PC-3 (cell line): ENCODE measurements around the gene MTX2. TPM values are rescaled to one million over a fixed set of nuclear protein-coding genes. Genes with fewer than 3 reads are reported as not detected.

Experiments used
- ATAC-seq: fragments of 200-7000 bp; cut with Tn5 transposase; 2 replicates; pipeline ENCODE4 v1.9.1; 2020; ENCODE audit warnings: mild to moderate bottlenecking, moderate library complexity
- BruUV-seq: library from RNA; stranded (reverse); fragments of 400-500 nt; replicated peaks from 2 replicates; lab custom pipeline; 2021; lab: Mats Ljungman, UMichigan
- CTCF ChIA-PET: fragments of 300-600 bp; sonication (Branson Sonifier 250); formaldehyde crosslinking; loops from one replicate; lab custom pipeline; 2022; ENCODE audit warnings: antibody characterized with exemption; lab: Charles Lee
- POLR2A ChIA-PET: fragments of 300-600 bp; sonication (Branson Sonifier 250); formaldehyde crosslinking; loops from one replicate; lab custom pipeline; 2022; ENCODE audit warnings: antibody characterized with exemption; ENCODE audit not compliant: unreplicated experiment; lab: Charles Lee
- DNase-seq: peaks from one replicate; pipeline ENCODE4 v3.0.0-alpha.2; 2015
- H2AFZ ChIP-seq: fragments of 300-600 bp; sonication (generic); 2 replicates; pipeline ENCODE4 v1.6.0; 2016; ENCODE audit warnings: antibody characterized with exemption, low read length
- H3F3A ChIP-seq: fragments of 300-600 bp; sonication (generic); one replicate; pipeline ENCODE4 v1.6.0; 2017; ENCODE audit warnings: antibody characterized with exemption, low read length, control low read depth, mild to moderate bottlenecking; ENCODE audit not compliant: unreplicated experiment
- H3K27ac ChIP-seq: fragments of 300-600 bp; sonication (generic); 2 replicates; pipeline ENCODE4 v1.5.1; 2016; ENCODE audit warnings: mild to moderate bottlenecking, low read length
- H3K27me3 ChIP-seq: fragments of 300-600 bp; sonication (generic); 2 replicates; pipeline ENCODE4 v1.6.1; 2016; ENCODE audit warnings: low read length, mixed read lengths
- H3K36me3 ChIP-seq: fragments of 300-600 bp; sonication (generic); 2 replicates; pipeline ENCODE4 v1.6.1; 2016; ENCODE audit warnings: low read depth, mixed run types, low read length, mixed read lengths
- H3K4me1 ChIP-seq: fragments of 300-600 bp; sonication (generic); 2 replicates; pipeline ENCODE4 v1.5.1; 2016; ENCODE audit warnings: low read length; ENCODE audit not compliant: insufficient read depth
- H3K4me2 ChIP-seq: fragments of 300-600 bp; sonication (generic); 2 replicates; pipeline ENCODE4 v1.6.0; 2016; ENCODE audit warnings: low read length
- H3K4me3 ChIP-seq: fragments of 300-600 bp; sonication (generic); 2 replicates; pipeline ENCODE4 v1.5.1; 2016; ENCODE audit warnings: mild to moderate bottlenecking, low read length, mixed read lengths
- H3K79me2 ChIP-seq: fragments of 300-600 bp; sonication (generic); 2 replicates; pipeline ENCODE4 v1.6.1; 2017; ENCODE audit warnings: low read length, mixed read lengths
- H3K9ac ChIP-seq: fragments of 300-600 bp; sonication (generic); 2 replicates; pipeline ENCODE4 v1.6.0; 2016; ENCODE audit warnings: mild to moderate bottlenecking, low read length
- H3K9me2 ChIP-seq: fragments of 300-600 bp; sonication (generic); replicated peaks from 2 replicates; pipeline ENCODE4 v1.6.1; 2016; ENCODE audit warnings: mixed run types, low read length, mixed read lengths
- H3K9me3 ChIP-seq: fragments of 300-600 bp; sonication (generic); 2 replicates; pipeline ENCODE4 v1.6.1; 2016; ENCODE audit warnings: low read length, mixed read lengths
- H4K20me1 ChIP-seq: fragments of 300-600 bp; sonication (generic); 2 replicates; pipeline ENCODE4 v1.6.1; 2016; ENCODE audit warnings: low read length, mixed read lengths
- EZH2 ChIP-seq: fragments of 300-600 bp; sonication (generic); IDR thresholded peaks from one replicate; pipeline ENCODE4 v1.6.1; 2017; ENCODE audit warnings: antibody characterized with exemption, mild to moderate bottlenecking, low read length; ENCODE audit not compliant: unreplicated experiment
- EZH2phosphoT487 ChIP-seq: fragments of 300-600 bp; sonication (generic); IDR thresholded peaks from 2 replicates; pipeline ENCODE4 v1.6.1; 2018; ENCODE audit warnings: mild to moderate bottlenecking, antibody characterized with exemption, low read length, borderline replicate concordance
- intact Hi-C: fragments of 100-400 bp; cut with micrococcal nuclease; formaldehyde crosslinking; loops from 2 replicates; pipeline ENCODE4 v1.9.0; 2023
- total RNA-seq: library from RNA; depleted of rRNA; stranded (reverse); fragments of >200 nt; gene quantifications from 2 replicates; pipeline ENCODE4 v1.2.3, GENCODE V29; 2014
- TF ChIP-seq, protein P1 (sequence below): fragments of 300-600 bp; sonication (generic); conservative IDR thresholded peaks from 2 replicates; pipeline ENCODE4 v1.5.1; 2017; ENCODE audit warnings: antibody characterized with exemption, low read depth, mild to moderate bottlenecking, low read length

MTX2 gene
- total RNA-seq, 1 experiment from 2014 or later: 54.5 TPM

DNA sequence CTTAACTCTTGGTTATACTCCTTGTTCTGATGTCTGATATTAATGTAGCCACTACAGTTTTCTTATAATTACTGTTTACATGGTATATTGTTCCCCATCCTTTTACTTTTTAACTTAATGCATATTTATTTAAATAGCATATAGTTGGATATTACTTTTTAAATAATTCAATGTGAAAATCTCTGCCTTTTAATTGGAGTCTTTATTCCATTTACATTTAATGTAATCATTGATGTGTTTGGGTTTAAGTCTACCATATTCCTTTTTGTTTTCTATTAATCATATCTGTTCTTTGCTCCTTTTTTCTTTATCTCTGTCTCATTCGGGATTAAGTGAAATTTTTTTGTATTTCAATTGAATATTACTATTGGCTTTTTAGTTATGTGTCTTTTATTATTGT lies 109.1 kb downstream of the MTX2 start:
- no peak for ATAC-seq
- no TSS peak for BruUV-seq
- Histone ChIP-seq H3F3A (no peaks in the 10 kb centered on the region), H3K36me3 (no peaks in the 10 kb centered on the region; the same call in 1 of the 2 replicates), H3K4me3 (no peak overlapping the region), H3K9me3 (peaks cover 13% of the 10 kb centered on the region; the same call in 1 of the 2 replicates), H3K27me3 (no peaks in the 10 kb centered on the region), H3K9ac (no peak overlapping the region), H3K79me2 (no peaks in the 10 kb centered on the region), H2AFZ (no peak overlapping the region), H3K9me2 (no peaks in the 10 kb centered on the region), H3K27ac (no peak overlapping the region), H3K4me1 (no peaks in the 10 kb centered on the region), H3K4me2 (no peak overlapping the region), H4K20me1 (no peaks in the 10 kb centered on the region)
- ChIA-PET POLR2A (no interaction called here), CTCF (no interaction called here)
- no peak for DNase-seq
- intact Hi-C loops: no loop called here
- TF ChIP-seq EZH2 (no peak), EZH2phosphoT487 (no peak)
- TF ChIP-seq, protein P1, sequence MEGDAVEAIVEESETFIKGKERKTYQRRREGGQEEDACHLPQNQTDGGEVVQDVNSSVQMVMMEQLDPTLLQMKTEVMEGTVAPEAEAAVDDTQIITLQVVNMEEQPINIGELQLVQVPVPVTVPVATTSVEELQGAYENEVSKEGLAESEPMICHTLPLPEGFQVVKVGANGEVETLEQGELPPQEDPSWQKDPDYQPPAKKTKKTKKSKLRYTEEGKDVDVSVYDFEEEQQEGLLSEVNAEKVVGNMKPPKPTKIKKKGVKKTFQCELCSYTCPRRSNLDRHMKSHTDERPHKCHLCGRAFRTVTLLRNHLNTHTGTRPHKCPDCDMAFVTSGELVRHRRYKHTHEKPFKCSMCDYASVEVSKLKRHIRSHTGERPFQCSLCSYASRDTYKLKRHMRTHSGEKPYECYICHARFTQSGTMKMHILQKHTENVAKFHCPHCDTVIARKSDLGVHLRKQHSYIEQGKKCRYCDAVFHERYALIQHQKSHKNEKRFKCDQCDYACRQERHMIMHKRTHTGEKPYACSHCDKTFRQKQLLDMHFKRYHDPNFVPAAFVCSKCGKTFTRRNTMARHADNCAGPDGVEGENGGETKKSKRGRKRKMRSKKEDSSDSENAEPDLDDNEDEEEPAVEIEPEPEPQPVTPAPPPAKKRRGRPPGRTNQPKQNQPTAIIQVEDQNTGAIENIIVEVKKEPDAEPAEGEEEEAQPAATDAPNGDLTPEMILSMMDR: no peak

DNA sequence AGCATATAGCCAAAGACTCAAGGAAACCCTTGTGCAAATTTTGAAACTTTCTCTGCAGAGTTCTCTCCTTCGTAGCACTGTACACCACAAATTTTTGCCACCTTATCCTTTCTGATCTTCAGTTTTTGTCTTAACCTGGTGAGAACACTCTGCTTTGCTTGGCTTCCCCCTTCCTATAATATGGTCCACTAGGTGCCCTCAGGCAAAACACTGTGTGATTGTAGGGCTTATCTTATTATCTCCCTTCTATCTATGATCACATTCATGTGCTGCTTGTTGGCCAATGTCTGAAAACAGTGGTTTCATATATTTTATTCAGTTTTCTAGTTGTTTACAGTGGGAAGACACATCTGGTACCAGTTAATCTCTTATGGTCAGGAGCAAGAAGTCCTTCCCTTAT lies 111.1 kb downstream of the MTX2 start:
- intact Hi-C loops: no loop called here
- no peak for ATAC-seq
- Histone ChIP-seq H3K79me2 (no peaks in the 10 kb centered on the region), H3K4me3 (no peak overlapping the region), H2AFZ (no peak overlapping the region), H3K4me1 (no peaks in the 10 kb centered on the region), H3K9ac (no peak overlapping the region), H3K9me3 (peaks cover 13% of the 10 kb centered on the region; the same call in 1 of the 2 replicates), H3K27ac (no peak overlapping the region), H3K9me2 (no peaks in the 10 kb centered on the region), H4K20me1 (no peaks in the 10 kb centered on the region), H3K4me2 (no peak overlapping the region), H3F3A (no peaks in the 10 kb centered on the region), H3K36me3 (no peaks in the 10 kb centered on the region; the same call in 1 of the 2 replicates), H3K27me3 (no peaks in the 10 kb centered on the region)
- CTCF ChIA-PET: no interaction called here
- no peak for DNase-seq
- BruUV-seq: no TSS peak
- POLR2A ChIA-PET: no interaction called here
- TF ChIP-seq, protein P1: no peak
- TF ChIP-seq EZH2 (no peak), EZH2phosphoT487 (no peak)

DNA sequence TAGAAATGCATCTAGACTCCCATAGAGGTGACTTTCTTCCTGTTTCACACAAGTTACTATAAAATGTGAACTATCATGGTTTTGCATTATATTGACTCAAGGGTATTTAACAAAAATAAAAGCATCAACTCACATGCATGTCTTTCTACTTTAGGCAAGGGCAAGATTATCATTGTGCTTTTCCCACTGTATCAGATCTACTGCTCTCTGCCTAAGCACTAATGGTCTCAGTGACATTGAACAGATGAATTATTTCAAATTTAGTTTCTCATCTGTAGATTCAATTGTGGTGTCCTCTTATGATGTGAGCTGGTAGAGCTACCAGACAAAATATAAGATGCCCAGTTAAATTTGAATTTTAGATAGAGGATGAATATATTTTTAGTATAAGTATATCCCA lies 113.9 kb downstream of the MTX2 start:
- H3K9me3 ChIP-seq: peaks cover 13% of the 10 kb centered on the region; the same call in 1 of the 2 replicates
- no peak overlapping the region for H3K4me3 ChIP-seq
- ChIA-PET CTCF (no interaction called here), POLR2A (no interaction called here)
- no peaks in the 10 kb centered on the region for H3F3A ChIP-seq
- no peaks in the 10 kb centered on the region for H3K4me1 ChIP-seq
- no peaks in the 10 kb centered on the region for H3K79me2 ChIP-seq
- DNase-seq (peak; percentile 1), ATAC-seq (no peak)
- H3K36me3 ChIP-seq: no peaks in the 10 kb centered on the region; the same call in 1 of the 2 replicates
- BruUV-seq: no TSS peak
- no peak overlapping the region for H3K4me2 ChIP-seq
- no peaks in the 10 kb centered on the region for H3K9me2 ChIP-seq
- TF ChIP-seq, protein P1: no peak
- TF ChIP-seq EZH2 (no peak), EZH2phosphoT487 (no peak)
- no peaks in the 10 kb centered on the region for H3K27me3 ChIP-seq
- no peaks in the 10 kb centered on the region for H4K20me1 ChIP-seq
- H2AFZ ChIP-seq: no peak overlapping the region
- intact Hi-C loops: no loop called here
- no peak overlapping the region for H3K9ac ChIP-seq
- H3K27ac ChIP-seq: no peak overlapping the region
